Thyroid gland (tissue), 4 donors: Measurements from ENCODE around the gene DHX32.

Experiments used
- POLR2A ChIP-seq, 2 donors: fragments of 450-650 bp; IDR thresholded peaks; one replicate each; pipeline ENCODE4 v1.6.1; 2017; ENCODE audit warnings: antibody characterized with exemption in 2 of 2, mild to moderate bottlenecking in 2 of 2, moderate library complexity in 1 of 2
- TF ChIP-seq, protein P1 (sequence below), 6 experiments: fragments of 200-600 bp in 3 of 6; fragments of 450-650 bp in 3 of 6; sonication (generic) in 3 of 6; IDR thresholded peaks; one replicate each; pipeline ENCODE4 v1.5.1; 2016 to 2019; ENCODE audit warnings: antibody characterized with exemption in 6 of 6, mild to moderate bottlenecking in 2 of 6, inconsistent platforms in 1 of 6, moderate library complexity in 1 of 6

DNA sequence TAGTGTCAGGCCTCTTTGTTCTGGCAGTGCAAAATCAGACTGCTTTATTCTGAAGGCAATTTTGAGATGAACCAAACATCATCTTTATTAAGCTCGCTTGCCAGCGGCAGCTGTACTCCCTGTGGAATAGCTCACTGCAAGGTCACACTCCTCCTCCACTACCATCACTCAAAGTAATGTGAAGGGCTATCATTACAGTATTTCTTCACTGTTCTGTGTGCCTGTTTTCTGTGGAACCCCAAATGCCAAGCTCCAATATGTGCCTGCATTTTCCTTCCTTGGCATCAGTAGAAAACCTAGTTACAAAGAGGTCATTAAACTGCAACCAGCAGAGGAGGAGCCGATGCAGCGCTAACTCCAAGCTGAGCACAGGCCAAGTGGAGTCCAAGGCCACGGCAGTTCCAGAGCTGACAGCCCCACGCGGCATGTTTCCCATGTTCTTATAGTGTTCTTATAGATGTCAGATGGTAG lies 36.3 kb downstream of the DHX32 start:
- TF ChIP-seq, protein P1, sequence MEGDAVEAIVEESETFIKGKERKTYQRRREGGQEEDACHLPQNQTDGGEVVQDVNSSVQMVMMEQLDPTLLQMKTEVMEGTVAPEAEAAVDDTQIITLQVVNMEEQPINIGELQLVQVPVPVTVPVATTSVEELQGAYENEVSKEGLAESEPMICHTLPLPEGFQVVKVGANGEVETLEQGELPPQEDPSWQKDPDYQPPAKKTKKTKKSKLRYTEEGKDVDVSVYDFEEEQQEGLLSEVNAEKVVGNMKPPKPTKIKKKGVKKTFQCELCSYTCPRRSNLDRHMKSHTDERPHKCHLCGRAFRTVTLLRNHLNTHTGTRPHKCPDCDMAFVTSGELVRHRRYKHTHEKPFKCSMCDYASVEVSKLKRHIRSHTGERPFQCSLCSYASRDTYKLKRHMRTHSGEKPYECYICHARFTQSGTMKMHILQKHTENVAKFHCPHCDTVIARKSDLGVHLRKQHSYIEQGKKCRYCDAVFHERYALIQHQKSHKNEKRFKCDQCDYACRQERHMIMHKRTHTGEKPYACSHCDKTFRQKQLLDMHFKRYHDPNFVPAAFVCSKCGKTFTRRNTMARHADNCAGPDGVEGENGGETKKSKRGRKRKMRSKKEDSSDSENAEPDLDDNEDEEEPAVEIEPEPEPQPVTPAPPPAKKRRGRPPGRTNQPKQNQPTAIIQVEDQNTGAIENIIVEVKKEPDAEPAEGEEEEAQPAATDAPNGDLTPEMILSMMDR (IDR thresholded peaks at IDR 0.05): no peak
- TF ChIP-seq POLR2A (IDR thresholded peaks at IDR 0.05): no peak
